Measurements from ENCODE around the gene FUBP3.

Gene FUBP3

DNA sequence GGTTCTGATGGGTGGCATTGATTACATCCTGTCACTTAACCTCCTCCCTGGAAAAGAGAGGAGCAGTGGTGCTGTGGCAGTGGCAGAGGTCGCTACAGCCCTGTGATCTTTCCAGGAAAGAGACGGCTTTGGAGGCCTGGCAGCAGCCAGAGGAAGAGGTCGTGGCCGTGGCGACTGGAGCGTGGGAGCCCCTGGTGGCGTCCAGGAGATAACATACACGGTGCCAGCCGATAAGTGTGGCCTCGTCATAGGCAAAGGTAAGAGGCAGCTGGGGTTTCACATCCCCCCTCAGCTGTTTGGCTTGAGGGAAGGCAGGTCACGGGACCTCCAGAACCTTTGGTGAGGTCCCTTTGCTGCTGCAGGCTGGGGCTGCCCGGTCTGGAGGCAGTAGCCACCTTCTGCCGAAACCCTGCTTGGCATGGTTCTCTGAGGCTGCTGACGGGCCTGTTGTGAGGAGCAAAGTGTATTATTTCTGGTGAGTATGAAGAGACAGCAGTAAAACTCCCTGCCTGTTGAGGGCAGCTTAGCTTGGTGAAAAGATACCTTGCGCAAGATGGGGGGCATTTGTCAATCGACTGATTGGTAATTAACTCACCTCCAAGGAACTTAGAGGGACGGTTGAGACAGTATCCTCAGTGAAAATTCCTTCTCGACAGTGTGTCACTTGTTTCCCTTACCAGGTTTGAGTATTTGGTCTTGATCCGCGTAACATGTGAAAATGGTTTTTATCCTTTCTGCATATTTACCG, 47.0 kb downstream of the FUBP3 start:
- Histone ChIP-seq H3K4me2 (ENCODE audit: low read depth, low read length, poor library complexity, severe bottlenecking) (no peak overlapping the region), H3K9me3 (ENCODE audit: insufficient read depth, low read depth, low read length) (no peaks in the 10 kb centered on the region), H3K4me3 (ENCODE audit: low read length, poor library complexity, severe bottlenecking) (no peak overlapping the region), H3F3A (ENCODE audit: low read depth) (no peaks in the 10 kb centered on the region), H3K36me3 (ENCODE audit: insufficient read depth, low read length) (peaks cover 40% of the 10 kb centered on the region; the same call in 1 of the 2 replicates), H3K27me3 (ENCODE audit: insufficient read depth, low read length, poor library complexity, severe bottlenecking) (no peaks in the 10 kb centered on the region), H2AFZ (ENCODE audit: low read length) (no peak overlapping the region), H3K9ac (ENCODE audit: low read depth, low read length, poor library complexity, severe bottlenecking) (no peak overlapping the region), H3K9me2 (replicated peaks; ENCODE audit: low read depth, low read length) (no peaks in the 10 kb centered on the region), H3K4me1 (ENCODE audit: insufficient read depth, low read length, poor library complexity, severe bottlenecking) (no peaks in the 10 kb centered on the region), H4K20me1 (ENCODE audit: insufficient read depth, low read length, poor library complexity, severe bottlenecking) (no peaks in the 10 kb centered on the region), H3K79me2 (ENCODE audit: insufficient read depth, low read length) (no peaks in the 10 kb centered on the region)
- no peak for TF ChIP-seq EZH2phosphoT487 (IDR thresholded peaks at IDR 0.05; ENCODE audit: borderline replicate concordance)
- TF ChIP-seq, protein P1, sequence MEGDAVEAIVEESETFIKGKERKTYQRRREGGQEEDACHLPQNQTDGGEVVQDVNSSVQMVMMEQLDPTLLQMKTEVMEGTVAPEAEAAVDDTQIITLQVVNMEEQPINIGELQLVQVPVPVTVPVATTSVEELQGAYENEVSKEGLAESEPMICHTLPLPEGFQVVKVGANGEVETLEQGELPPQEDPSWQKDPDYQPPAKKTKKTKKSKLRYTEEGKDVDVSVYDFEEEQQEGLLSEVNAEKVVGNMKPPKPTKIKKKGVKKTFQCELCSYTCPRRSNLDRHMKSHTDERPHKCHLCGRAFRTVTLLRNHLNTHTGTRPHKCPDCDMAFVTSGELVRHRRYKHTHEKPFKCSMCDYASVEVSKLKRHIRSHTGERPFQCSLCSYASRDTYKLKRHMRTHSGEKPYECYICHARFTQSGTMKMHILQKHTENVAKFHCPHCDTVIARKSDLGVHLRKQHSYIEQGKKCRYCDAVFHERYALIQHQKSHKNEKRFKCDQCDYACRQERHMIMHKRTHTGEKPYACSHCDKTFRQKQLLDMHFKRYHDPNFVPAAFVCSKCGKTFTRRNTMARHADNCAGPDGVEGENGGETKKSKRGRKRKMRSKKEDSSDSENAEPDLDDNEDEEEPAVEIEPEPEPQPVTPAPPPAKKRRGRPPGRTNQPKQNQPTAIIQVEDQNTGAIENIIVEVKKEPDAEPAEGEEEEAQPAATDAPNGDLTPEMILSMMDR (conservative IDR thresholded peaks at IDR 0.05; ENCODE audit: low read length) = no peak

DNA sequence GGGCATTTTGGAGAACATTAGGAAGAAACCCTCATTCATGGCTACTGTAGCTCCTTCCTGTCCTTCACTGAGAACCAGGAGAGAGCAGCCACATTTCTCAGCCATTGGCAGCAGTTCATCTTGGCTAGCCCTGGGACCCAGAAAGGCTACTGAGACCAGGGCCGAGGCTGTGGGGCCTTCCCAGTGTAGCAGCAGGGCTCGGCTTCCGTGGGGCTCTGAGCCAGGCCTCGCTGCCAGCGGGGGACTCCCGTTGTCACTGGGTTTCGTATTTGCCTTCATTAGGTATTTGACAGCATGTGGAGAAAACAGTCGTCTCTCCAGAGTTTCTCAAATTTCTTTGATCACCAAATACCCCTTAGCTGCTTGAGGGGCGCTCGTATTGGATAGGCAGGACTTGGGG, 47.7 kb downstream of the FUBP3 start:
- Histone ChIP-seq H3K9ac (ENCODE audit: low read depth, low read length, poor library complexity, severe bottlenecking) (no peak overlapping the region), H3K4me1 (ENCODE audit: insufficient read depth, low read length, poor library complexity, severe bottlenecking) (no peaks in the 10 kb centered on the region), H3K4me3 (ENCODE audit: low read length, poor library complexity, severe bottlenecking) (no peak overlapping the region)

DNA sequence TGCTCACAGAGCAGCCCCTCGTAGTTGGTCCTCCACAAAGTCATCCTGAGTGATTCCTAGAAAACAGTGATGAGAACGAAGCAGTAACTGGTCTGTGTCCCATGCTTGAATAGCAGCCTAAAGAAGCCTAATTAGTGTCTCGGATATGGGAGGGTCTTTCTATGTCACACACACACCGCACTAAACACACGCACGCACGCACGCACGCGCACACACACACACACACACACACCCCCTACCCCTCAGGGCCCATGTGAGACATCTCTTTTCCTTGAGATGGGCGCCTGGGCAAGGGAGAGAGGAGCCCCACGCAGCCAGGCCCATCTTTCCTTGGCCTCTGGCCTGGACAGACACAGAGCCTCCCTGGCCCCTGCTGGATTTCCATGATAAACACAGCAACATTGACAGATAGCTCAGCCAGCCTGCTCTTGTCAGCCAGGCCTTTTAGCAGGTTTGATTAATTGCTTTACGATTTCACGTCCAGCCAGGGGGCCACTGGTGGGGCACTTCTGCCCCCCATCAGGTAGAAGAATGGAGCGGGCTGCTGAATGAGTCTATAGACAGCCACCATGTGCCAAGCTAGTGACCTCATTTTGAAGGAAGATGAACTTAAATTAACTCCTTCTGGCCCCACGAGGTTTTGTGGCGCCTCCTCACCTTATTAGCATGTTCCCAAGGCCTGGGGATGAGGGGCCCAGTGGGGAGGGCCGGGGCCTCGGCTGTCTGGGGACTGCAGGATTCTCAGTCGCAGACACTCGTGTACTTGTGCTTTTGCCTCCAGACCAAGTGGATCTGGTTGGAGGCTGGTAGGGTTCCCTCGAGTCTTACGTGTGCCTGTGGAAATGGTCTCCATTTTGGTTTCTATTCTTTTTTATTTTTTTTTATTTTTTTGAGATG, 48.8 kb downstream of the FUBP3 start:
- no peak overlapping the region for H3K4me2 ChIP-seq (ENCODE audit: low read depth, low read length, poor library complexity, severe bottlenecking)
- no peaks in the 10 kb centered on the region for H3K4me1 ChIP-seq (ENCODE audit: insufficient read depth, low read length, poor library complexity, severe bottlenecking)
- H3K9ac ChIP-seq (ENCODE audit: low read depth, low read length, poor library complexity, severe bottlenecking) = no peak overlapping the region
- TF ChIP-seq EZH2phosphoT487 (IDR thresholded peaks at IDR 0.05; ENCODE audit: borderline replicate concordance) = no peak
- TF ChIP-seq, protein P1 (conservative IDR thresholded peaks at IDR 0.05; ENCODE audit: low read length) = no peak
- H4K20me1 ChIP-seq (ENCODE audit: insufficient read depth, low read length, poor library complexity, severe bottlenecking) = no peaks in the 10 kb centered on the region
- no peak overlapping the region for H3K4me3 ChIP-seq (ENCODE audit: low read length, poor library complexity, severe bottlenecking)
- H3K9me3 ChIP-seq (ENCODE audit: insufficient read depth, low read depth, low read length) = no peaks in the 10 kb centered on the region
- H3K9me2 ChIP-seq (replicated peaks; ENCODE audit: low read depth, low read length) = no peaks in the 10 kb centered on the region
- H3F3A ChIP-seq (ENCODE audit: low read depth) = no peaks in the 10 kb centered on the region
- H3K27me3 ChIP-seq (ENCODE audit: insufficient read depth, low read length, poor library complexity, severe bottlenecking) = no peaks in the 10 kb centered on the region
- H2AFZ ChIP-seq (ENCODE audit: low read length) = no peak overlapping the region
- H3K79me2 ChIP-seq (ENCODE audit: insufficient read depth, low read length) = no peaks in the 10 kb centered on the region
- peaks cover 45% of the 10 kb centered on the region; the same call in 1 of the 2 replicates for H3K36me3 ChIP-seq (ENCODE audit: insufficient read depth, low read length)

More for the DNA sequence above, 47.7 kb downstream of the FUBP3 start:
- Histone ChIP-seq H3K36me3 (ENCODE audit: insufficient read depth, low read length) (peaks cover 46% of the 10 kb centered on the region; the same call in 1 of the 2 replicates), H3K9me2 (replicated peaks; ENCODE audit: low read depth, low read length) (no peaks in the 10 kb centered on the region), H3K27me3 (ENCODE audit: insufficient read depth, low read length, poor library complexity, severe bottlenecking) (no peaks in the 10 kb centered on the region), H3K9me3 (ENCODE audit: insufficient read depth, low read depth, low read length) (no peaks in the 10 kb centered on the region), H3K79me2 (ENCODE audit: insufficient read depth, low read length) (no peaks in the 10 kb centered on the region), H4K20me1 (ENCODE audit: insufficient read depth, low read length, poor library complexity, severe bottlenecking) (no peaks in the 10 kb centered on the region), H3F3A (ENCODE audit: low read depth) (no peaks in the 10 kb centered on the region), H2AFZ (ENCODE audit: low read length) (no peak overlapping the region), H3K4me2 (ENCODE audit: low read depth, low read length, poor library complexity, severe bottlenecking) (no peak overlapping the region)
- TF ChIP-seq, protein P1 (conservative IDR thresholded peaks at IDR 0.05; ENCODE audit: low read length) = no peak
- TF ChIP-seq EZH2phosphoT487 (IDR thresholded peaks at IDR 0.05; ENCODE audit: borderline replicate concordance) = no peak
